HG03575 (cell line): ENCODE measurements around the gene ADCY1.

ENCODE experiments used
- ATAC-seq: cut with Tn5 transposase; IDR thresholded peaks from one replicate; pipeline ENCODE4 v1.9.1; 2021; ENCODE audit not compliant: unreplicated experiment, insufficient number of reproducible peaks, low FRiP score; ENCODE audit errors: extremely low read depth

The ADCY1 gene

DNA sequence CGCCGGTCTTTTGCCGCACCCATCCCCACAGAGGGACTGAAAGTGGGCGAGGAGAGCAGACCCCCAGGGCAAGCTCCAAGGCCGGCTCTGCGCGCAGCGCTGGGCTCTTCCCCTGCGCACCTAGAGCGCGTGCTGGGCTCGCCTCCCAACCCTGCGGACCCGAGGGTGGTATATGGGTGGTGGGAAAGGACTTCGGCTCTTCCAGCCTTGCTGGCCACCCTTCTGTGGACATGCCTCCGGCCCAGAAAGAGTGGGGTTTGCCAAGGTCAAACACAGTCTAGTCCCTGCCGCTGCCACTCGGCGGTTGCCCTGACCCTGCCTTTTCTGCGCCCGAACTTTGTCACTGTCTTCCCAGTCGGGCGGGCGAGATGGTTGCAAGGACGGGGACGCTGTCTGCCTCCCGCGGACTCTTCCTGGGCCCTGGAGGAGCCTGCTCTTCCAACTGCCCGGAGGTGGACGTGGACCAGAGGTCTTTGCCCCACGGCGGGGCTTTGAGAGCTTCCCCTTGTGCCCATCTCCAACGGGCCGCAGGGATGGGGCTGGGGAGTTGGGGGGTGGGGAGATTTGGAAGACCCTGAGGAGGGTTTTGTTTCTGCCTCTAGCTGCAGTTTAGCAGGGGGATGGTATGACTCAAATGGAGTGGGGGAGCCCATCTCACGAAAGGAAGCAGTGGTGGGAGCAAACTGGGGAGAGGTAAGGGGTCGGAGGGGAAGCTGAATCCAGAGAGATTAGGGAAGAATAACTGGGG, 1.5 kb downstream of the ADCY1 start:
- ATAC-seq = no peak

DNA sequence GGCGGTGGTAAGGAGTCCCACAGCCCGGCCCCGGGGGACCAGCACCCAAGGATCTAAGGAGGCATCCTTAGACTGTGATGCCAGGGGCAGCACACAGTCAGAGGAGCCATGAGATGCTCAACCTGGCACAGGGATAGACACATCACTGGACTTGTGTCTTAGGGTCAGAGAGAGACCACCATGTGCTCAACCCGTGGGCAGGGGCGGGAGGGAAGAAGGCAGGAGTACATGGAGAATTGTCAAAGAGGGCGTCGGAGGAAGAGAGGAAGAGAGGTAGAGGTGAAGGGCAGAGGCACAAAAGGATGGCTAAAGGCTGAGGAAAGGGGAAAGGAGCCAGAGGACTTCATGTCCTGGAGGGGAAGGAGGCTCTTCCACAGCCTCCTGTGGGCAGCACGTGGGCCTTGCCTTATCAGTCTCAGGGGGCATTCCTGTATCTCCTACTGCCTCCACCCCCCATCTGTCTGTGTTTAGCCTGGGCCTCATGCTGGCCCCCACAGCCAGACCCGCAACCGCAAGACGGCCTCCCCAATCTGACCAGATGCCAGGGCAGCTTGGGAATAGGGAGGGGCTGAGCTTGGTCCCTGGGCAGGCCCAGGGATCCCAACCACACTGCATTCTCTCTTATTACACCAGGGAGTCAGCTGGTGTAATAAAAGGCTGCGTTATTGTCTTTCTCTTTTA, 2.2 kb downstream of the ADCY1 start:
- no peak for ATAC-seq

DNA sequence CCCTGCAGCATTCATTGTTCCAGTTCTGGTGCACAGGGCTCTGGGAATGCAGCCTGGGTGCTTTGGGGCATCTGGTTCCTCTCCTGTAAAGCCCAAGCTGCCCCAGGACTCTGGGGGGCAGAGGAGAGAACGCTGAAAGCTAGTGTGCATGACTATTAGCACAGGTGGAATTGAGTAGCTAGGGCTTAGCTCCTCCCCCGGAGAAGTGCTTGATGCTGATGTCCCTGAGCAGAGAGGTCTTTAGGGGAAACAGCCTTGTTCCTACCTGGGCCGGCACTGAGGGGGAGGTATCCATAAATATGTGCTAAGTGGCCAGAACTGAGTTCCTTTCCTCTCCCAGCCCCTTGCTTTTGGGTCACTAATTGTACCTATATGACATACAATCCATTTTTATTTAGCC, 3.9 kb downstream of the ADCY1 start:
- no peak for ATAC-seq

DNA sequence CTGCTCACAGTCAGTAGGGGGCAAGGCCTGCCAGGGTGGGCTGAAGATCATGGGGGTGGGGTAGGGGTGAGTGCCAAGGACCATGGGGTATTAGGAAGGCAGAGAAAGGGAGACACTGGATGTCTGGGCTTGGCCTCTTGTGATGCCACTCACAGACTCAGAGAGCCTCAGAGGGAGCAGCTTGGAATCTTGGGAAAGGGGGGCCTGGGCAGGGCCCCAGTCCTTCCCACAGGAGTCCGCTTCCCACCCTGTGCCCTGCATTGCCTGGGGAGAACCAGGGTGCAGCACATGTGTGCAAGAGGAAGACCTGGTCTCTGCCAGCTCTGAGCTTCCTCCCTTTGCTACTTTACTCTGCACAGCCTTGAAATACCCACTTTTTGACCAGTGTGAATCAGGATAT, 4.3 kb downstream of the ADCY1 start:
- no peak for ATAC-seq

DNA sequence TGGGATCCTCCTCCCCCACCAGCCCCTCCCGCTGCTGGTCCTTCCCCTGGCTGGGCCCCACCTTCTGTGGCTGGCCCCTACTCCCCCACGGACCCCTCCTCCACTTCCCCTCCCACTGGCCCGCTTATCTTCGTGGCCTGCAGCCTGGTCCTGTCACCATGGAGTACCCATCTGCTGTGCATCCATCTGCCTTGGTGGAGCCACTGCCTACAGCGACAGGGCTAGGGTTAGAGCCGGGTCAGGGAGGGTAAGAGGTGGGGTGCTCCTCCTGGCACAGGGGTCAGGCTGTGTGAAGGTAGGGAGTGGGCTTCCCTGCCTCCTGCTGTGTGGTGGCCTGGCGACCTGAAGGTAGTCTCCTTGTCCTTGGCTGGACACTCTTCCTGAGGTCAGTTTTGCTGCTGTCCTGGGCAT, 5.2 kb downstream of the ADCY1 start:
- no peak for ATAC-seq

DNA sequence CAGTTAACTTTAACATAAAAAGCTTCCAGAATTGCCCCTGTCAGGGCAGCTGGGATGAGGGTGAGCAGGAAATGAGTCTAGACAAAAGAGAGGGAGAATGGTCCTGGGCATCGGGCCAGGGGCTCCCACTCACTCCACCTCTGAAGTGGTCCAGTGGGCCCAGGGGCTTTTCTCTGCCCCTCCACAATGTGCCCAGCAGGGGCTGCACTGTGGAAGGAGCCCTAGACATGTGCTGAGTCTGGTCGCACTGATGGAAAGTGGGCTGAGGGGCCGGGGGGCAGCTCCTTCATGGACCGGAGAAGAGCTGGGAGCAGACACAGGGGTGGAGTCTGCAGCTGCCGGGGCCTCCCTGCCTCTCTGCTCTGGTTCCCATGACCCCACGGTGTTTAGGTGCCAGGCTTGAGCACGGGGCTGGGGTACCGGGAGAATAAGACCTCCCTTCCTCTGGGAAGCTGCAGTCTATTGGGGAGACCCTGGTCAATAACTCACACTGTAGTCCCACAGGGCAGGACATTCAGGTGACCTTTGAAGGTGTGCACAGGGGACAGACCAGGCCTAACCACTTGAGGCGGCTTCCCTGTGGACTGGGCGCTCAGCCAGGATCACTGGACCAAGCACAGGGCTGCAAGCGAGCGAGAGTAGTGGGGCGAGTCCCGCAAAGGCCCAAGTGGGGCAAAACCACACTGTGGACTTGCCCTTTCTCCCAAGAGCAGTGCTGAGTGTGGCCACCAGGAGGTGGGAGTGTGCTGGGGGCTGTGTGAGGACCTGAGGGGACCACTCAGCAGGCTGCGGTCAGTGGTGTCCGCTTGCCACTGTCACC, 6.1 kb downstream of the ADCY1 start:
- no peak for ATAC-seq

DNA sequence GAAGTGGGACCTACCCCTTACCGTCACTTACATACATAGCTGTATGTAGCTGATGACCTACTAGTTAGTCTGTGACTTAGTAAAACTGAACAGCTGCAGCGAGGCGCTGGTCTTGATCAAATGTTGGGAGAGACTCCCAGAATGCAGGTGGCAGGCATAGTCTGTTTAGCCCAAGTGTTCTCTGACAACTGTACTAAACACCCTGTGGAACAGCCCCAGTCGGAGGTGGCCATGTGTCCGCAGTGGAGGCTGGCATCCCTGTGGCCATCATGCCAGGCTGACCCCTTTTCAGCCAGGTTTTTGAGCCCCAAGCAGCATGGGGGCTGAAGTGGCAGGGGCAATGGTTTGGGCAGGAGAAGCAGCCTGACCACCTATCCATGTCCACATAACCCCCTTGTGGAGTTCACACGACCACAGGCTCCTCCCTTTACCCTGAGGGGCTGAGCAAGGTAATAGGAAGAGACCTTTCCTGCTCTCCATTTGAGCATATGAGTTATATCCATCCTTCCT, 7.2 kb downstream of the ADCY1 start:
- ATAC-seq = no peak

DNA sequence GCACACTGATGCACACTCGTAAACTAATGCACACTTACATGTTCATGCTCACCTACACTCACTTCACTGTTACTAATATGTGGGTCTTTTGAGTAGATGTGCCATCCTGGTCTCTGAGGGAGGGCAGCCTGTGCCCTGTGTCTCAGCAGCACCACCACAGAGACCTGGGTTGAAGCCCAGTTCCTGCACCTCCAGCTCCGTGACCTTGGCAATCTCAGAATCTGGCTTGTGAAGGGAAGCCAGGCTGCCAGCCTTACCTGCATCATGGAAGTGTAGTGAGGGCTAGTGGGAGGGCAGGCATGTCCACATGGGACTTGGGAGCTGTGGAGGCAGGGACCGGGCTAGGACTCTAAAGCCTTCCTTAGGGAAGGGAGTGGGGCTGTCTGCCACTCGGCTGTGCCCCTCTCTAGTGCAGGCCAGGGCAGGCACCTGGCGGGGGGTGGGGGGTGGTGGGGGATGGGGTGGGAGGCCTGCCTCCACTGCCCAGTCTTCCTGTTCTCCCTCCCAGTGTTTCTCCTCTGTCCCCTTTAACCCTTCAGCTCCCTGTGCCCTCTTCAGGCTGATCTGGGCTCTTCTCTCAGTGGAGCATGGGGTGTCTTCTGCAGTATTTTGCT, 8.1 kb downstream of the ADCY1 start:
- ATAC-seq = no peak

DNA sequence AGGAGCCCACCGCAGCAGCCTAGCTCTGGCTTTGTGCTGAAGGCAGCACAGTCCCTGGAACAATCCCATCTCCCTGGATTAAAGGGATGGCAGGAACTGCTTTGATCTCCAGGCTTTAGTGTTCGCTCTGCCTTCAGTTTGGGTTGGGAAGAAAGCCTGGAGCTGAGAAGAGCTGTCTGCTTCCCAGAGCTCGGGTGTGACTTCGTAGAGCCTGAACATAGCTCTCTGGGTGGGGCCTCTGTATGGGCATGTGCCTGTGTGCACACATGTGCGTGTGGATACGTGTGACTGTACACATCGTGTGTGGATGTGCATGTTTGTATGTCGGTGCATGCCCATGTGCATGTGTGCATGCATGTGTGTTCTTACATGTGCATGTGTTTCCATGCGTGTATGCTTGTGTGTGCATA, 8.7 kb downstream of the ADCY1 start:
- no peak for ATAC-seq

DNA sequence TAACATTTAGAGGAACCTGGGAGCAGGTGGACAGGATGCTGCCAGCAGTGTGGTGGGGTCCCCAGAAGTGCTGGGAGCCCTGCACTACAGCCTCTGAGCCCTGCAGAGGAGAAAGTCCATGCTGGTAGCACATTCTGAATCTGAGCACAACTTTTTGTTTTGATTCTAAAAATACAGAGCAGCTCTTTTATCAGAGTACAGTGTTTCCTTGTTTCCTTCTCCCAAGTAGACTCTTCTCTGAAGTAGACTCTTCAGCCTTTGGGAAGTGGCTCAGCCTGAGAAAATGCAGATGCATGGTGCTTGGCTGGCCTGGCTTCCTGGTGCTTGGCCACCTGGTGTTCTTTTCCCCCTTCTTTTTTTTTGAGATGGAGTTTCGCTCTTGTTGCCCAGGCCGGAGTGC, 9.1 kb downstream of the ADCY1 start:
- no peak for ATAC-seq

DNA sequence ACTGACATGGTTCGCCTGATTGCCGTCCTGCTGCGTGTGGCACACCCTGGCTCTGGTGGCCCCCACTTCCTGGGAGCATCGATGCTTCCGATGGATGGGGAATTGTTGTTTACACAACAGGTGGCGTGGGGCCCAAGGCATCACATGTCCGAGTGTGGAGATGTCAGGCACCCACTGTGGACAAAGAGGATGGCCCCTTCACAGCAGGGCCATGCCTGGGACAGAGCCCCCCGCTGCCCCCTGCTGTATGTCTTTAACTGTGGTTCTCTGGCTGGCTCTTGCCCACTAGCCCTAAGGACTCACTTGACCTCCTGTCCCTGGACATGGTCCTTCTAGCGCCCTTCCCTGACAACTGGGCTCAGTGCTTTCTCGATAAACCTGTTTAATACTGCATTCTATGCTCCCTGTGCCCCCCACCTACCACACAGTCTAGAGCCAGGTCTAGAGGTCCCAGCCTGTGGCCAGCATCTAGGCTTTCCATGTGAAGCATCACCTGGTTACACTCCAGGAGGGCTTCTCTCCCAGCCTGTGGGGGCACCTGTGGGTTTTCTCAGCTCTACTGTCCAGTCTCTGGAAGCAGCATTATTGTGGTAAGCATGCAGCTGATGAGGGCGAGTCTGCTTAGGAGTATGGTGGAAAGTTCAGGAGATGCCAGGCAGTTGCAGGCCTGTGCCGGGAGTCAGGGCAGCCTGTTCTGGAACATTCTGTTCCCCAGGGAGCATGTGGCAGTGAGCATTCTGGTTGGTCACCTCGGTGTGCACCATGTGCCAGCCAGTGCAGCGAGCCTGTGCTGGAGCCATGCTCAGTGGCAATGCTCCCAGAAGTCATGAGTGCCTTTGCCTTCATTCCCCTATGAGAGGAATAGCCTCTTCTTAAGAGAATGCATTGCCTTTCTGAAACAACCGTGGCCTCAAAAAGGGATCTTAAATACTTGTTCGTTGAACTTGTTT, 10.4 kb downstream of the ADCY1 start:
- no peak for ATAC-seq

DNA sequence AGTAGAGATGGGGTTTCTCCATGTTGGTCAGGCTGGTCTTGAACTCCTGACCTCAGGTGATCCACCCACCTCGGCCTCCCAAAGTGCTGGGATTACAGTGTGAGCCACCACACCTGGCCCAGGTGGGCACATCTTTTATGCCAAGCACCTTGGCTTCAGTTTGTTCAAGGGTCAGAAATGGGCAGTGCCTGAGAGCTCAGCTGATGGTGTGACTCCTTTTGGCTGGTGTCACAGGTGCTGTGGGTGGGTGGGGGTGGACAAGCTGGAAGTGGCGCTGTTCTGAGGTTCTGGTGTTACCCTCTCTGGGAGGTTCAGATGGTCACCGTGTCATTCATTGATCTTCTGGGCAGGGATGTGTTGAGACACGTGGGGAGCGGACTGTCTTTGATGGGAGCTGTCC, 11.5 kb downstream of the ADCY1 start:
- ATAC-seq = no peak

DNA sequence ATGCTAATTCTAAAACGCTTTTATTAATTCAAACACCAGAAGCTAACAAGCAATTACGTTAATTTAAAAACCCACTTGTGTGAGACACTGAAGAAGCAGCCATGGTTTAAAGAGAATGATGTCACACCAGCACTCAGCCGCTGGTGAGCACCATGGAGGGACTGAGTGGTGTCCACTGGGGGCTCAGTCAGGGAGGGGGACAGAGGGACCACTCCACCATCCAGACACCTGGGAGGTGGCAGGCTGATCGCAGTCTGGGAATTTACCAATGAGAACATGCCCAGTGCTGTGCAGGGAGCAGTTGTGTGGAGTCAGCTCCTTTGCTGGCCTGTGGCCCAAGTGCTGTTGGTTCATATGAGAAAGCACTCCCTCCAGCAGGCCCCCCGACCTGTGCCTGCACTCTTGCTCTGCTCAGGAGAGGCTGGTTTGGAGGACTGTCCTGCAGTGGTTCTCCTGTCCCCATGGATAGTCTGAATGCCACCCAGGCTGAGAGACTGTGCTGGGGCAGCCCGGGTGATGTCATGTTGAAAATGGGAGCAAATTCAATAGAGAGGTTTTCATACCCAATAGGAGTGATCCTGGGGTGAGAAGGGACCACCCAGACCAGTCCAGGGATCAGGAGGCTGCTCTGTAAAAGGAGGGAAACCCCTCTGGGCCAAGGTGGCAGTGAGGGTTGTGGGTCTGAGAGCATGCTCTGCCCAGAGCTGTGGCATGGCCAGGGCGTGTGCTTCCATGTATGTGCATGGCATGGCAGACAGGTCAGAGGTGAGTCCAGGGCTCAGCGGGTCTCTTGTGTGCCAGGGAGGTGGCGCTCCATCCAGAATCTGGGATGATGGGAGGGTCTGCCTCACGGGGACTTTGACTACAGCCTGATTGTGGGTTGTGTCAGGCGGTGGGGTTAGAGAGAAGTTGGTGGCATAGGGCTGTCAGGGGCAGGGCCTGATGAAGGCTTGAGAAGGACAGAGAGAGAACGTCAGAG, 12.7 kb downstream of the ADCY1 start:
- ATAC-seq = no peak

DNA sequence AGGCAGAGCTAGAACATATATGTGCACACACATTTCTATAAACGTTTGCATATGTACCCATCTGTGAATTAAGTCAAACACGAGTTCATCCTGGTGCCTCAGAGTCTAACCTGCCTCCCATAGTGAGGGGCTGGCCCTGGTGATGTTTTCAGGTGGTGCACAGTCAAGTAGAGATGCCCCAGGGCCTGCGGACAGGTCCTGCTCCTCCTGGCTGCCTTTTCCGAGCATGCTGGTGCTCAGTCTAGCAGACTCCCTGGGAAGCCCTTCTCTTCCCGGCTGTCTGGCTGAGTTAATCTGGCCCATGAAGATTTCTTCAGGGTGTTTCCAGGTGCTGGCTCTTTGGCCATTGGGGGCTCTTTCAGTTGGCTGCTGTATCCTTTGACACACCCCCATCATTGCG, 14.3 kb downstream of the ADCY1 start:
- ATAC-seq = no peak

DNA sequence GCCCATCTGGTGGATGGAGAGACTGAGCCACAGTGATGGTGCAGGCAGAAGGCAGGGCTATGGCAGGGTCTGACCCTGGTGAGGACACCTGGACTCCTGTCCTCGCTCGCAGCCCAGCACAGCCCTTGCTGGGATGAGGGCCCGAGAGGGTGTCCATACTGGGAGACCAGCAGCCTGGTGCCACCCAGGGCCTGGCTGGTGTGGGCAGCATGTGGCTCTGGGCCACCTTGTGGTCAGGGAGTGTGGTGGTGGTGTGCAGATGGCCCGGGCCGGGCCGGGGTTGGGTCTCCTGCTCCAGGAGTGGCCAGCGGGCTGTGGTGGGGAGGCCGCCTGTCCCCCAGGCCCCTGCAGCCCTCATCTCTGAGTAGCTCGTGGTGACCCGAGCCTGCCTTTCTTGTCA, 14.9 kb downstream of the ADCY1 start:
- no peak for ATAC-seq

DNA sequence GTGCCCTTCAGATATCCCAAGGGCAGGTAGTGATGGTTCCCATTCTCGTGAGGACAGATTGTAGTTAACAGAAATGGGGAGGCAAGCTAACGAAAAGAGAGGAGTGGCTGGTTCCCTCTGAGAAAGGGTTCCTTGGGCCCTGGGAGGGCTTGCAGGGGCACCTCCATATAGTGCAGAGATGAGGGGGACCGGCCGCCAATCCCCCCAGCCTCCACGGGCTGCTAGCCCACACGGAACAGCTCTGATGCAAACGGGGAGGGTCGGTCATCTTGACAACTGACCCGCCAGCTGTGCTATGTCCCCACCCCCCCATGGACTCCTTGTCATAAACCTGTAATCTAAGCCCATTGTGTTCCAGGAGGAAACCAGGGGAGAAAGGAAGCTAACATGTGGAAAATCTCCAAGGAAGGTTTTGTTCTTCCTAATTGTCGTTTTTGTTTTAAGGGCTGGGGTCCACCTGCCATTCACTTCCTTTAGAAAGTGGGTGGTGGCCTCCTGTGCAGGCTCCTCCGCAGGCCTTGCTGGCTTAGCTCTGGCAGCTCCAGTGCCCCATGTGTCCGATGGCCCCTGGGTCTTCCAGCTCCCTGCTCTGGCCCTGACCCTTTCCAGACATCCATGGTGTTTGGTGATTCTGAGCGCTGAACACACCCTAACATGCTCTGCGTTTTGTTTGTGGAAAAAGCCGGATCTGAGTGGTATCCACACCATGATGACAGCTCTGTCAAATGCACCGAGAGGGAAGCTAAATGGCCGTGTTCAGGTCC, 15.9 kb downstream of the ADCY1 start:
- no peak for ATAC-seq

DNA sequence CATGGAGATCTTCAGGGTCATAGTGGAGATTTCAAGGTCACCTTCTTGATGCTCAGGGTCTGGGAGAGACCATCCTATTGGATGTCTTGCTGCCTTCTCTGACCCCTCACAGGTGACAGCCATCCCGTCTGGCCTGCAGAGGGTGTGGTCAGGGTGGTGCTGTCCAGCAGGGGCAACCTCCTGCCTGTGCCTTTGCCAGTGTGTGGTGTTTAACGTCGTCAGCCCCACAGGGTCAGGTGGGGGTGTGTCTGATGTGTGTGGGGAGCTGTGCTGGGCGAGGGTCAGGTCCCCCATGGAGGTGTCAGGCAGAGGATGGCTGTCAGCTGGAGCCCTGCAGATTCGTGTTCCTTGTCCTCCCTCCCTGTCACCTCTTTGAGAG, 16.5 kb downstream of the ADCY1 start:
- no peak for ATAC-seq
